Activated naive CD8-positive, alpha-beta T cell treated with anti-CD3 and anti-CD28 coated beads, Interleukin-2, amount 50 U/mL, for 16 hours (primary cell): ENCODE results near the gene GLRA2.

ENCODE experiments used
- DNase-seq: peaks from one replicate; pipeline ENCODE4 v3.0.0-alpha.2; 2020; ENCODE audit warnings: low read depth, low spot score

GLRA2 gene

GRCh38 chrX:14697451-14697850 is 168.1 kb downstream of the GLRA2 start:
- no peak for DNase-seq

- DNase-seq: no peak
Observed at GRCh38 chrX:14698790-14699189, 169.5 kb downstream of the GLRA2 start.

GRCh38 chrX:14700982-14701381 is 171.6 kb downstream of the GLRA2 start:
- no peak for DNase-seq

GRCh38 chrX:14702145-14702544 is 172.8 kb downstream of the GLRA2 start:
- DNase-seq: no peak

- DNase-seq: no peak
Observed at GRCh38 chrX:14712096-14712495, 182.8 kb downstream of the GLRA2 start.

- no peak for DNase-seq
Observed at GRCh38 chrX:14717949-14718348, 188.6 kb downstream of the GLRA2 start.

GRCh38 chrX:14718403-14718802 is 189.1 kb downstream of the GLRA2 start:
- DNase-seq: no peak

- DNase-seq: no peak
Observed at GRCh38 chrX:14729058-14729457, 199.7 kb downstream of the GLRA2 start.

GRCh38 chrX:14738643-14739042 is 209.3 kb downstream of the GLRA2 start:
- DNase-seq: no peak

- DNase-seq: no peak
Observed at GRCh38 chrX:14753441-14753840, 224.1 kb downstream of the GLRA2 start.

- DNase-seq: no peak
Observed at GRCh38 chrX:14758029-14758491, 228.7 kb downstream of the GLRA2 start.

- DNase-seq: no peak
Observed at GRCh38 chrX:14775416-14775815, 246.1 kb downstream of the GLRA2 start.

GRCh38 chrX:14776901-14777300 is 247.6 kb downstream of the GLRA2 start:
- no peak for DNase-seq

- no peak for DNase-seq
Observed at GRCh38 chrX:14777525-14777924, 248.2 kb downstream of the GLRA2 start.

GRCh38 chrX:14779580-14779979 is 250.2 kb downstream of the GLRA2 start:
- DNase-seq: no peak
